HG03095 (cell line): Measurements from ENCODE around the gene TRIM65.

Experiments used
- ATAC-seq: cut with Tn5 transposase; IDR thresholded peaks from one replicate; pipeline ENCODE4 v1.9.1; 2021; ENCODE audit warnings: moderate library complexity; ENCODE audit not compliant: unreplicated experiment

Gene TRIM65

DNA sequence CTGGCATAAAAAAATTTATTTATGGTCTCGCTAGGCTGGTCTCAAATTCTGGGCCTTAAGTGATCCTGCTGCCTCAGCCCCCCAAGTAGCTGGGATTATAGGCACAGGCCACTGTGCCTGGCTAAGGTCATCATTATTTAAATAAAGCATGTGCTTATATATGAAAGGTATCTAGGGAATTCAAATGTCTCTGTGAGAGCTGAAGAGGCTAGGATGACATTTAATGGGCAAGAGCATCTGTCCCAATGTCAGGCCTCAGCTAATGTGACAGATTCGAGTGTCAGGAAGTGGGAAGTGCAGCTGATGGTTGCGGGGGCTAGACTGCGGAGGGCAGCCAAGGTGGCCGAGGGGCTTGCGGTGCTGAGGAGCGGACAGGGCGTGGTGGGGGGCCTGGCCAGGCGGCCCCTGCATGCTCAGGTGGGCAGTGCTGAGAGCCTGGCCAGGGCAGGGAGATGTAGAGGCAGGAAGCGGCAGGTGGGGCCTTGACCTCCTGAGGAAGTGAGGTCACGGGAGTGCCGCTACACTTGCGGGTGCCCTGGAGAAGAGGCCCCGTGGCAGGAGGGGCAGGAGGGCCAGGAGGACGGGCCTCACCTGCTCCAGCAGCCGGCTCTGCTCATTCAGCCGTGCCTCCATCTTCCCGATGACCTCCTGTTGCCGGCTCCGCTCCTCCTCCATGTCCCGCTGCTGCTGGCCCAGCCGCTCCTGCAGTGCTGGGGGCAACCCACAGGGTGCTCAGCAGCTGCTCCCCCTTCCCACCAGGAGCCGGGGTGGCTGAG, 20.6 kb upstream of the TRIM65 start:
- no peak for ATAC-seq

DNA sequence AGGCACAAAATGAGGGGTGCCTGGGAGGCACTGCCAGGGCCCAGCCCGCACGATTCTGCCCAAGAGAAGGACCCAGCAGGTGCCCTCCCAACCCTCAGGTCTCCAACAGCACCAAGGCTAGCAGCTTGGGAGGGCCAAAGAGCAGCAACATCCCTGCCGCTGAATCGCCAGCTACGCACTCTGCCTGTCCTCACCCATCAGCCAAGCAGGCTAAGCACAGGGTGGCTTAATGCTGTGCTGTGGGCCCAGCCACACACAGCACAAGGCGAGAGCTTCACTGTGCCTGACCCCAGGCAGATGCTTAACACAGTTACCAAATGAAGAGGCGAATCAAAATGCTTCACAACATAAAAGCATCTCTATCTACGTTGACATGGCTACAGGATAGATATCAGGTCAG, 18.5 kb upstream of the TRIM65 start:
- ATAC-seq, result no peak

DNA sequence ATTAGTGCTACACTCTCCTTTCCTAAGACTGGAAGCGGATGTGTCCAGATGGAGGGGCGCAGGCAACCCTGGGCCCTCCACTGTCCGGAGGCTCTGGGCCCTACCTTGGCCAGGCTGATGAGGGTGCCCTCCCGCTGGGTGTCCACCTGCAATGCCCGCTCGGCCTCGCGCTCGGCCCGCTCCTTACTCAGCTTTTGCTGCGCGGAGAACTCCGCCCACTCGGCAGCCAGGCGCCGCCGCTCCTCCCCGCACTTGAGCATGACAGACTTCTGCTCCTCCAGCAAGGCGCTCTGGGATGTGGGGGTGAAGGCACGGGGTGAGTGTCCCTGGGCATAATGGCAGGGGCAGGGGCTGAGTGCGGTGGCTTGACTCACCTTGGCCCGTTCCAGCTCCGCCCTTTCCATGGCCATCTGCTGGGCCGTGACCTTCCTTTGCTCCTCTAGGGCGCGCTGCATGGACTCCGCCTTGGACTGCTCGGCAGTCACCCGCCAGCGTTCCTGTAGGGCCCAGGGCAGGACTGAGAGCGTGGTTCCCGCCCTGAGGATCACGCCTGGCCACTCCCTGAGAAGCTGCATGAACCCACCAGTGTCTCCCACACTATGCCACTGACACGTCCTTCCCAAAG, 18.0 kb upstream of the TRIM65 start:
- no peak for ATAC-seq

DNA sequence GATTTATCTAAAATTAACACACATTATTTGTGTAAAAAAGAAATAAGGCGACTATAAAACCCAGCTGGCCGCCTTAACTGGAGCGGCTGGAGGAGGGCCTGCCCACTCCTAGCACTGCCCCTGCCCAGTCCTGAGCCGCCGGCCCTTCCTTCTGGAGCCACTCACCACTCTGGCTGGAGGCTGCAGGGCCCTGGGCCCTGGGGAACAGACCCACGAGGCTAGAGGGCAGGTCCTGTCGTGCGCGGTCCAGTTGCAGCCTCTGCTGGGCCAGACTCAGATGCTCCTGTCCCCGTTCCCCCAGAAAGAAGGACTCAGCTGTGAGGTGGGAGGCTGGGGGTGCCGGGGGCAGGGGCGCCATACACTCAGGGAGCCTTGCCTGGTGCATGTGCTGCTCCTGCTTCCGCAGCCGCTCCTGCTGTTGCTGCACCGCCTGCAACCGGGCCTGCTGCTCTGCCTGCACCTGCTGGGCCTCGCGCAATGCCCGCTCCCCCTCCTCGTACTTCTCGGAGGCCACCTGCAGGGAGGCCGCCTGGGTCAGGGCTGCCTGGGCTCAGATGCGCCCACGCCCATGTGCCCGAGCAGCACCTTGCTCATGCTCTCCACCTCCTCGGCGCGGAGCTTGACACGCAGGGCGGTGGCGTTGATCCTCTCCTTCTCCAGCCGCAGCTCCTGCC, 16.9 kb upstream of the TRIM65 start:
- no peak for ATAC-seq

DNA sequence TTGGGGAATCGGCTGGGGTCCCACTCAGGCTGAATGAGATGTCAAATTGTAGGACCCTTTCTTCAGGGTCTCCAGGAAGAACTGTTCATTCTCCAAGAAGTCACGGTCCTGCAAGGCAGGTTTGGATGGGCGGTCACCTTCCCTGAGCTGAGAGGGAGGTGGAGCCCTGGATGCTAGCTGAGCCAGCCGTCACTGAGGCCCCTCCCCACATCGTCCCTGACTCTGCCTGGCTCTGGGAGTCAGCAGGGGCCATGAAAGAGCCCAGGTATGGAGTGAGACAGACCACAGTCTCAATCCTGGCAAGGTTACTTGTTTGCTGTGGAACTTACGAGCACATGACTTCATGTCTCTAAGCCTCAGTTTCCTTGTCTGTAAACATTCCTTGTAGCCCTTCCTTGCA, 13.9 kb upstream of the TRIM65 start:
- no peak for ATAC-seq

DNA sequence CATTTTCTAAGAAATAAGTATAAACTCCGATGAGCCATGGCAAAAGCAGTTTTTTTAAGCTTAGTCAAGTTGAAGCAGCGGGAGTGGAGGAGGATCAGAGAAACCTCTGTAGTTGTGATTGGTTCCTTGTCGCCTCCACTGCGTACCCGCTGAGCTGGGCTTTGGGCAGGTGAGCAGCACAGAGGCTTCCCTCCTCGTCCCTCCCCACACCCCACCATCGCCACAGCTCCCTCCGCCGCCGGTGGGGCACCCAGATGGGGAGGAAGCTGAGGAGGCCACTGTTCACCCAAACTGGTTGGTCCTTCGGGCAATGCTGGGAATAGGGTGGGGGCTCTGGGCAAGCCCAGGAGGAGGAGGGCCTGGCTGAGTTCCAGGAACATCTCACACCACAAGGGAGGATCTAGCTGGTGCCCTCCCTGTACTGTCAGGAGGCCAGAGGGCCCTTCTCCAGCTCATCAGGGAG, 13.1 kb upstream of the TRIM65 start:
- no peak for ATAC-seq

DNA sequence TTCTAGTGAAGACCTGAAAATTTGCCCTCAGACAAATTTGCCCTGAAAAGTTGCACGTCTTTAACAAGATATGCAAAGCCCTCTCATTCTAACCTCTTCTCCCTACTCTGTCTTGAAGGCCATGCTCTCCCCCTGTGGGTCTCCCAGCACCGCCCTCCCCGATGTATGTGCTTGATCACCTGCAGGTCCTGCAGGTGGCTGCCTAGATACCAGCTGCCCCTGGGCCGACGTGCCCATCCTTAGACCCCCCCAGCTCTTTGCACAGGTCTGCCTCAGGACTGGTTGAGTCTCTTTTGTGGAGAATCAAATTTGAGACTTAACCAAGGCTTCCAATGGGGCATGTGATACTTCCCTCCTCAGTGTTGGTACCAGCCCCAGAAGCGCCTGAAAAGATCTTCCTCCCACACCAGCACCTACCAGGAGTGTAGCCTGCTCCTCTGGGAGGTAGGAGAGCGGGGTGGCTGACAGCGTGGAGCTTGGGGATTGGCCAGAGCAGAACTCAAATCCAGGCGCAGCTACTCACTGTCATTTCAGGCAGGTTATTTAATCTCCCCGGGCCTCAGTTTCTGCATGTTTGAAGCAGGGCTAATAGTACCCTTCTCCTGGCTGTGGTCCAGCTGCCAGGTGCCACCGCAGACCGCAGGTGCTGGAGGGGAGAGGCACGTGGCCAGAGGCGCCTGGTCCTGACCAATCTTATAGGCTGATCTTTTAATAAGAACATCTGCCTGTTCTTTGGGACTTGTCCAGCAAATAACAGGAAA, 12.5 kb upstream of the TRIM65 start:
- no peak for ATAC-seq

DNA sequence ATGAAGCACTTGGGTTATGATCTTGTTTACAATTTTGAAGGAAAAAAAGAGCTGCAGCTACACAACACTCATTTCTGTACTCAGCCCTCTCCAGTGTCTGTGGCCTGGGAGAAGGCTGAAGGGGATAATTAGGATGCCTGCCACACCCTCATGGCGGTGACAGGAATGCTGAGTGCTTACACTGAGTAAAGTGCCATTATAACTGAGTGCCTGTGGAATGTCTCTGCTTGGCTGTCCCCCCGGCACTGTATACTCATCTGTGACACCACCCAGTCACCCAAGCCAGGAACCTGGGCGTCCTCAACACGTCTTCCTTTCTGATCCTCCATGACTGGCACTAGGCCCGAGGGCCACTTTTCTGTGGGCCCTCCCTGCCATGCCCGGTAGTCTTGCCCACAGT, 11.4 kb upstream of the TRIM65 start:
- no peak for ATAC-seq

DNA sequence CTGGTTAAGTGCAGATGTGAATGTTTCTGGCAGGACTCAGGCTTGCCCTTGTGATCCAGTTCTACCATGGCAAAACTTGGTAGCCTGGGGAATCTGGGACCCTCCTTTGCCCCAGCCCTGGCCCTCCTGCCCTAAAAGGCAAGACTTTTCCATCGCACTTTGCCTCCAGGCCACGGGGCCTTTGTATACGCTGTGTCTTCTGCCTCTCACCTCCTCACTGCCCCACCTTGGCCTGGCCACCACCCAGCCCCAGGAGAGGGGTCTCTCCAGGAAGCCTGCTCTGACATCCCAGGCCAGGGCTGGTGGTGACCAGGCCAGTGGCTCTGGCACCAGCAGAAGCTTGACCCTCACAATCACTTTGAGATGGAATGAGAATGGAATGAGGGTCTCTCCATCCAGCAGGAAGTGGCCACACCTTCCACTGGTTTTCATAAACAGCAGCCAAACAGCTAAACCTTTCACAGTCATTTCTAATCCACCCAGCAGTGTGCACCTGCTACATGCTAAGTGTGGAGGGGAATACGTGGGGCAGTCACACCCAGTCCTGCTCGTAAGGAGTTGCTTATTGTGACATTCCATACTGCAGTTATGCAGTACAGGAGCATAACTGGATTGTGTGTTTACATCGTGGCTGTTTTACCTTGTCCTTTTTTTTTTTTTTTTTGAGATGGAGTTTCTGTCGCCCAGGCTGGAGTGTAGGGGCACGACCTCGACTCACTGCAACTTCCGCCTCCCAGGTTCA, 9.6 kb upstream of the TRIM65 start:
- no peak for ATAC-seq

DNA sequence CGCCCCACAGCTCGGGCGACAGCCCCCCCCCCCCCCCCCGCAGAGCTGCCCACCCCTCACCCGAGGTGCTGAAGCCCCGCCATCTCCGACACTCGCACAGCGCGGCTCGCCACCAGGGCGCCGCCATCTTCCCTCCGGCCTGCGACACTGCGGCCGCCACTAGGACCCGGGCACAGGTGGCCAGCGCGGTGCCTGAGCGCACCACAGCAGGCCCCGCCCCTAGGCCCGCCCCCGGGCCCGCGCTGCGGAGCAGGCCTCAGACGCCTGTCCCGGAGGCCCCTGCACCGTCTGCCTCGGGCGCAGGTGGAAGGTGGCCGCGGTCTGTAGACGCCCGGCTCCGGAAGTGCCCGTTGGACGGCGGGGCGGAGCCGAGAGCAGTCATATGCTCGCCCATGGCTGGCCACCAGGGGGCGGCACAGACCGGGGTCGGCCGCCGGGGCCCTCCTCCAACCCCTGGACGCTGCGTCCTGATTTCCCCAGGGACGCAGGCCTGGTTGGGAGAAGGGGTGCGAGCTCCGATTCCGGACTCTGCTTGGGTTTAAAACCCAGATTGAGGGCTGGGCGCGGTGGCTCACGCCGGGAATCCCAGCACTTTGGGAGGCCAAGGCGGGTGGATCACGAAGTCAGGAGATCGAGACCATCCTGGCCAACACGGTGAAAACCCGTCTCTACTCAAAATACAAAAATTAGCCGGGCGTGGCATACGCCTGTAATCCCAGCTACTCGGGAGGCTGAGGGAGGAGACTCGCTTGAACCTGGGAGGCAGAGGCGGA, 8.2 kb upstream of the TRIM65 start, which contains the start of gene MRPL38:
MRPL38 (minus strand) TSS at position 136 of the 773 bp plus-strand sequence; CDS start at position 127, 9 bp downstream.
- ATAC-seq, result peak; percentile 98

DNA sequence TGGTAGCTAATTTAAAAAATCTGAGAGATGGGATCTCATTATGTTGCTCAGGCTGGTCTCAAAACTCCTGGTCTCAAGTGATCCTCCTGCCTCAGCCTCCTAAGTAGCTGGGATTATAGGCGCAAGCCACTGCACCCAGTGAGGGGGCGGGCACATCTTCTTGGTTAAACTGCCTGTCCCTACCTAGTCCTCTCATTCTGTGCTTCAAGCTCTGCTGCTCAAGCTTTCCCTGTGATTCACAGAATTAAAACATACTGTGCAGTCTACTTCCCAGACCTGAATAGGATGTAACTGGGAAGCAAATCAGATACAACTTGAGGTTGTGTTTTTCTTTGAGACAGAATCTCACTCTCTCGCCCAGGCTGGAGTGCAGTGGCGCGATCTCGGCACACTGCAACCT, 5.7 kb upstream of the TRIM65 start:
- ATAC-seq, result no peak

DNA sequence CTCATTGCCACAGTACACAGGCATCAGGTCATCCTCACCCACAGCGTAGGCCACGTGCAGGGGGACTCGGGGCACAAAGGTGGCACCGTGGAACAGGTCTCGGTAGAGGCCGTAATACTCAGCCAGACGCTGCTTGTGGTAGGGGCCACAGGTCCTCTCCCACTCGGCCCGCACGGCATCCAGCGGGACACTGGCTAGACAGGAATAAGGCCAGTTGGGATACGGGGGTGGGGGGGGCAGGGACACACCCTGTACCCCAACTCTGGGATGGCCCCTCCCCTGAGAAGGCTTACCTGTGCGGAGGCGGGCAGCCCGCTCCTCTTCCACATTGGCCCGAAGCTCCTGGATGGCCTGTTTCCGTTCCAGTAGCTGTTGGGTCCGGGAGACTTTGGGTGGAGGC, 5.0 kb upstream of the TRIM65 start:
- no peak for ATAC-seq

DNA sequence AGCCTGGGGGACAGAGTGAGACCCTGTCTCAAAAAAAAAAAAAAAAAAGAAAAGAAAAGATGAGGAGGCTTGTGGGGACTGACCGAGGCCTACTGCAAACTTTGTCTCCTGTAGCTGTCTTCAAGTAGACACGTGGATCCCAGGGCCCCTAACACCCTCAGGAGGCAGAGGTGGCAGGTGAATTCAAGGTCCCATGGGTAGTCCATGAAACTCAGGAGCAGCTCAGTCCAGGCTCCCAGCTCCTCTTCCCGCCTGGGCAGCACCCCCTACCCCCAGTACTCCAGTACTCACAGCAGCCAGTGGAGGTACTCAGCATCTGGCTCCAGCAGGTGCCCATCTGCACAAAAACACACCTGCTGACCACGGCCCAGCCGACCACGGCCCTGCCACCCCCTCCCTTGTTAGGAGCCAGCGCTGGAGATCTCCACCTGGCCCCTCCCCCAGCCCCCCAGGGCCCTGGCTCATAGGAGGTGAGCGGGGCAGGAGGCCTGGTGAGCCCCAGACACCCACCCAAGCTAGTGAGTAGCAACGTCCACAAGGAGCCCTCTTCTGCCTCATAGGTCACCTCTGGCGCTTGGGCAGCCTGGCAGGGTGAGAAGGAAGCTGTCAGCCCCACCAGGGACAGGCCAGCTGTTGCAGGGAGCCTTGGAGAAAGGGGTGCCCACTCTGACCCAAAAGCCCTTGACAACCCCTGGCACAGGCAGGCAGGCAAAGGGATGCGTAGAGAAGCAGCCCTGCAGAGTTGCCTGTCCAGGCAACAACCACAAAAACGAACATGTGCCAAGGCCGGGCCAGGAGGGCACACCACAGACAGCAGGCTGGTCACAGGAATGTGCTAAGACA, 4.2 kb upstream of the TRIM65 start:
- no peak for ATAC-seq

DNA sequence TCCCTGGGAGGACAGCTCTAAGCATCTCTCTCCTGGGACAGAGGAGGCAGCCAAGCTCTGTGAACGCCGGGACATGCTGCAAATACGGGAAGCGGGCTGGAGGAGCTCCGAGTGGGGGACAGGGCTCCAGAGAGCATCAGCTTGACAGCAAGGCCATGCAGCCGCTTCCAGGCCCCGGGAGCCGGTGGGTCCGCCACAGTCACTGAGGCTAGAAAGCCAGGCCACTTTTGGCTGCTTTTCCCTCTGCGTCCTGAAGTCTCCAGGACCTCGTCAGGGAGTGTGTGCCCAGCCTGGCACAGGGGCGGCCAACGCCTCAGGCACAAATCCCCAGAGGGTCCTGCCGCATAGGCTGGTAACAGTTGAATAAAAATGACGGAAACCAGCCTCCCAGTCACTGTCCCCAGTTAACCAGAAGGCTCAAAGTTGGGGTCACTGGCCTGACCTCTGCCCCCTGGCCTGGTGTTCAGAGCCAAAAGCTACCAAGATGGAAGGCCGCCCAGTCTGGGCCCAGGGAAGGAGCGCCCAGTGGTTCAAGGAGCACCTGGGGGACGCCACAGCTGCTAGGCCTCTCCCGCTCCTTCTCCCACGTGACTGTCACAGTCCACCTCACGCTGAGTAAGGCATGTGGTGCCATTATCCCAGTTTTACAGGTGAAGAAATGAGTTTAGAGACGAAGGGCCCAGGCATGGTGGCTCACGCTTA, 3.2 kb upstream of the TRIM65 start:
- ATAC-seq, result no peak

DNA sequence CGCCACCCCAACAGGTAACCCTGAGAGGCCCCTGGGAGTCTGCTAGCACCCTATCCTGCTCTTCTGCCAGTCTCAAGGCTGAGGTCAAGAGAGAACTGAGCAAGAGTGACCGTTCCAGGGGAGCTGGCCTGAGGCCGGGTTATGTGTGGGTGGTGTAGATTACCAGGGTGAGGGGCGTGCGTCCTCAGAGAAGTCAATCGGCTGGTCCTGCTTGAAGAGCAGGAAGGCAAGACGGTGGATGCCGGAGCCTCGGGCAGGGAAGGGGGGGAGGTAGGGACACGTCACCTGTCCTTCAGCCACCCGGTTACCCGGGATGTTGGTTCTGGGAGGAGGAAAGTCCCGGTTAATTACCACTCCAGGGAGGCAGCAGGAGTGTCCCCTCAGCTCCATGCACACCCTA, 2.6 kb upstream of the TRIM65 start:
- ATAC-seq, result no peak

DNA sequence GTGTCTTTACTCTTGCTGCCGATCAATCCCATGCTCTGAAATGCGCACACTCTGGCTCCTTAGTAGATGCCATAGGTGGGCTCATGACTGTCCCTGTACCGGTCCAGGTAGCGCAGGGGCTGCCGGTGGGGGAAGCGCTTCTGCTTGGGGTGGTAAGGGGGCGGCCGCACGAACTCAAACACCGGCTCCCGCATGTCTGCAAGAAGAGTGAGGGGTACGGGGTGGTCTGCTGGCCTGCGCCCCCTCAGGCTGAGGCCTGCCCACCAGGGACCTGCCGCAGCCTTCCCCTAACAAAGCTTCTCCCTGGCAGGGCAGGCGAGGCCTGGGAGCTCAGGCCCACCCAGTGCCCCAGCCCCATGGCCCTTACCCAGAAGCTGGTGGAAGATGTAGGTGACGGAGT, 2.0 kb upstream of the TRIM65 start:
- no peak for ATAC-seq

DNA sequence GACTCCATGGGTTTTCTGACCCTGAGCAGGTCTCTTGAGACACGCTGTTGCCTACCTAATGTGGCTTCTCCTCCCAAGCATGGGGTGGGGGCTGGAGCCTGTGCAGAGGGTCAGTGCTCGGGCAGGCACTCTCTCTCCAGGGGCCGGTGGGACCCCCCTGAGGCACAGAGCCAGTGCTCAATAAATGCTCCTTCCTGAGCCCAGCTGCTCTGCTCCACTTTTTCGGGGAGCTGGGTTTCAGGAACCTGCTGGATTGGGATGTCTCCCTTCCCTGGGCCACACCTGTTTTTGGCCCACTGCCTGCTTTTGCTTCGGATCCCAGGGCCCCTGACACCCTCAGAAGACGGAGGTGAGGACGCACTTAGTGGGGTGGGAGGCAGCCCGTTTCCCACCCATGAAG, 1.3 kb upstream of the TRIM65 start:
- ATAC-seq, result no peak
